Measurements from ENCODE around the gene STAB2. TPM values are rescaled to one million over a fixed set of nuclear protein-coding genes. Genes with fewer than 3 reads are reported as not detected.

STAB2 gene
- total and polyA plus RNA-seq, 2 of the 4 experiments (the other 2 are of a cell fraction): not detected

- peaks cover 0 to 5% of the 10 kb centered on the region in 2 experiments; a peak in 1 of 4 replicates for H3K79me1 ChIP-seq (ENCODE audit: low read depth in 1 of 2, low read length in 2 of 2)
- H3K18ac ChIP-seq (ENCODE audit: low read depth, low read length): no peak overlapping the region
- no peak for DNase-seq
- no peak overlapping the region for H4K8ac ChIP-seq (ENCODE audit: low read depth in 2 of 2, low read length in 2 of 2)
- no peaks in the 10 kb centered on the region for H3K27me3 ChIP-seq (ENCODE audit: control insufficient read depth, insufficient read depth, low read length)
- peaks cover 3% of the 10 kb centered on the region; the same call in 1 of the 2 replicates for H3K9me1 ChIP-seq (ENCODE audit: insufficient read depth, low read length)
- no peak overlapping the region for H2BK5ac ChIP-seq (ENCODE audit: low read depth, low read length, poor library complexity, severe bottlenecking)
- no TSS peak for BruUV-seq (replicated peaks)
- H3K27ac ChIP-seq (ENCODE audit: insufficient read depth, low read length): no peak overlapping the region
- H3K4me2 ChIP-seq (ENCODE audit: low read depth, low read length): no peak overlapping the region
- peak overlapping the region; percentile 58 for H2AFZ ChIP-seq (replicated peaks; ENCODE audit: low read length, poor library complexity)
- peak; percentile 13; the same call in 1 of the 2 replicates for TF ChIP-seq USF2 (IDR thresholded peaks at IDR 0.05; ENCODE audit: low read depth, low read length)
- no peak for TF ChIP-seq POLR2A (IDR thresholded peaks at IDR 0.05; ENCODE audit: low read depth, low read length)
- TF ChIP-seq CHD1 (IDR thresholded peaks at IDR 0.05; ENCODE audit: low read depth, low read length): no peak
- TF ChIP-seq ELK1 (IDR thresholded peaks at IDR 0.05; ENCODE audit: borderline replicate concordance, low read depth, low read length): no peak
- no peak for TF ChIP-seq BHLHE40 (IDR thresholded peaks at IDR 0.05; ENCODE audit: low read depth, low read length)
- no peak for TF ChIP-seq CEBPB (IDR thresholded peaks at IDR 0.05; ENCODE audit: low read depth, low read length)
- H4K5ac ChIP-seq (ENCODE audit: low read depth, low read length): no peak overlapping the region
- no peak overlapping the region for H3K9ac ChIP-seq (ENCODE audit: low read depth, low read length)
- H2AK5ac ChIP-seq (ENCODE audit: low read depth, low read length): no peak overlapping the region
- H3K14ac ChIP-seq (replicated peaks; ENCODE audit: low read depth, low read length): no peak overlapping the region
- CTCF ChIA-PET: interaction anchor here (0.6 to 1.8 kb wide), 4 partner anchors 11 to 105 kb away, joined by 3 to 5 read pairs (median 4); no protein-coding TSS in a partner anchor
- H2BK20ac ChIP-seq (ENCODE audit: low read depth, low read length): no peak overlapping the region
- H3K56ac ChIP-seq (ENCODE audit: extremely low read depth, insufficient read depth, low read length): no peak overlapping the region
- no peak overlapping the region for H2BK120ac ChIP-seq (ENCODE audit: low read depth, low read length)
- POLR2A ChIA-PET (ENCODE audit: unreplicated experiment): no interaction called here
- H3K4ac ChIP-seq (ENCODE audit: low read depth, low read length): no peak overlapping the region
- no peak for ATAC-seq (ENCODE audit: low read depth)
- H3K4me1 ChIP-seq (ENCODE audit: control insufficient read depth, insufficient read depth, low read length): no peaks in the 10 kb centered on the region; the same call in 1 of the 2 replicates
- no peak overlapping the region for H3K4me3 ChIP-seq (ENCODE audit: insufficient read depth, low read depth, low read length)
- in situ Hi-C loops (cut with MboI; ENCODE audit: low sequenced_read_pairs): no loop called here
- H2AK9ac ChIP-seq (replicated peaks; ENCODE audit: low read depth, low read length, poor library complexity): no peak overlapping the region
- intact Hi-C loops (cut with micrococcal nuclease): no loop called here
- no peak overlapping the region for H3K23ac ChIP-seq (ENCODE audit: low read depth, low read length)
- H3K36me3 ChIP-seq (ENCODE audit: control insufficient read depth, insufficient read depth, low read length): peaks cover 4% of the 10 kb centered on the region
- no peaks in the 10 kb centered on the region for H3K9me3 ChIP-seq (ENCODE audit: control insufficient read depth, insufficient read depth, low read length)
- no peak overlapping the region for H4K91ac ChIP-seq (ENCODE audit: insufficient read depth, low read depth, low read length)
- no peak overlapping the region for H2BK15ac ChIP-seq (ENCODE audit: low read depth, low read length)
- no peaks in the 10 kb centered on the region for H4K20me1 ChIP-seq (ENCODE audit: insufficient read depth, low read length)
- dilution Hi-C loops (cut with HindIII; ENCODE audit: low sequenced_read_pairs, unreplicated experiment): no loop called here
- no CpG with 5 or more reads among the region's 9 CpGs for WGBS, 2 experiments (ENCODE audit: extremely low coverage in 2 of 2, insufficient read length in 1 of 2)
These were observed 182.3 kb downstream of the STAB2 start for GRCh38 chr12:103769240-103769945.
